Tibial nerve (tissue), 4 donors: ENCODE measurements around the gene HOGA1.

Experiments used
- CTCF ChIP-seq, 5 experiments: fragments of 200-600 bp in 3 of 5; fragments of 450-650 bp in 2 of 5; sonication (generic) in 3 of 5; IDR thresholded peaks; one replicate each; pipeline ENCODE4 v1.5.1; 2016 to 2019; ENCODE audit warnings: antibody characterized with exemption in 5 of 5, mild to moderate bottlenecking in 3 of 5, moderate library complexity in 2 of 5
- EP300 ChIP-seq, 2 donors: sonication (generic); formaldehyde crosslinking; IDR thresholded peaks; one replicate each; pipeline ENCODE4 v1.6.1; 2017; ENCODE audit warnings: antibody characterized with exemption in 2 of 2, mild to moderate bottlenecking in 1 of 2
- POLR2A ChIP-seq, 2 donors: fragments of 450-650 bp; IDR thresholded peaks; one replicate each; pipeline ENCODE4 v1.6.1; 2017; ENCODE audit warnings: antibody characterized with exemption in 2 of 2, mild to moderate bottlenecking in 2 of 2, moderate library complexity in 2 of 2

- TF ChIP-seq EP300 (IDR thresholded peaks at IDR 0.05) (no peak), POLR2A (IDR thresholded peaks at IDR 0.05) (no peak), CTCF (IDR thresholded peaks at IDR 0.05) (no peak)
Observed at GRCh38 chr10:97607095-97607636, 23.0 kb downstream of the HOGA1 start.
